ENCODE results near the gene EREG.

DNA sequence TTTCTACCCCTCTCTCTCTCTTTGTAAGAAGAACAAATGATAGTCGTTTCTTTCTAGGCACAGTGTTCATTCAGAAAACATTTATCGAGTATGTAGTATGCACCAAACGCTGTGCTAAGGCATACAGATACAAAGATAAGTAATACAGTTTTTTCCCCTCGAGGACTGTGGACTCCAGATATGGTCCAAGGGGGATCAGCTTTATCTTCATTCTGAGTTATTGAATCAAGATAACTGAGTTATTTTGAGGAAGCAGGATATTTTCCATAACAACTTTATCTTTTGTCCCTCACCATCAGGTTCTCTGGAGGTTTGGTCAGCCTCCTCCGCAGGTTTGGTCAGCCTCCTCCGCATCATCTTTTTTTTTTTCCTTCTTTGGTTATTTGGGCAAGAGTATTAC lies 15.0 kb downstream of the EREG start:
- no peak for TF ChIP-seq POLR2A (IDR thresholded peaks at IDR 0.05)
- TF ChIP-seq EP300 (IDR thresholded peaks at IDR 0.05) = no peak
- no peak for TF ChIP-seq POLR2AphosphoS5 (IDR thresholded peaks at IDR 0.05)
- no peak for TF ChIP-seq CTCF (IDR thresholded peaks at IDR 0.05)

Measured in gastroesophageal sphincter (tissue), 3 donors.